Activated T-cell treated with anti-CD3 and anti-CD28 coated beads, Interleukin-2, amount 50 U/mL, for 4 hours (primary cell): ENCODE data around the gene DPAGT1. TPM values are rescaled to one million over a fixed set of nuclear protein-coding genes. Genes with fewer than 3 reads are reported as not detected.
A peak's percentile ranks its signal among the peaks of the same experiment; 100 is the strongest.

Source experiments
- ATAC-seq, 2 donors: fragments of 200-7000 bp; cut with Tn5 transposase; one replicate each; pipeline ENCODE4 v1.10.0; 2021
- DNase-seq: peaks from one replicate; pipeline ENCODE4 v3.0.0-alpha.2; 2020
- H3K27me3 Mint-ChIP-seq: one replicate; pipeline ENCODE4 v1.8.0; 2021; ENCODE audit warnings: low read depth, mixed read lengths
- H3K36me3 Mint-ChIP-seq: one replicate; pipeline ENCODE4 v1.8.0; 2022; ENCODE audit warnings: mixed read lengths; ENCODE audit not compliant: insufficient read depth
- H3K4me1 Mint-ChIP-seq: one replicate; pipeline ENCODE4 v1.8.0; 2021; ENCODE audit warnings: low read depth, mixed read lengths
- H3K4me3 Mint-ChIP-seq: one replicate; pipeline ENCODE4 v1.8.0; 2021; ENCODE audit warnings: mild to moderate bottlenecking, moderate library complexity, mixed read lengths
- H3K9me3 Mint-ChIP-seq: one replicate; pipeline ENCODE4 v1.8.0; 2021; ENCODE audit warnings: mixed read lengths
- total RNA-seq, 3 donors: library from RNA; stranded (reverse); gene quantifications; one replicate each; pipeline ENCODE4 v1.2.1, GENCODE V29; 2021

DPAGT1 gene
- total RNA-seq, 3 donors from 2014 or later, result 53.9 to 61.0 (median 60.9) TPM

- no peak for ATAC-seq
- H3K27me3 Mint-ChIP-seq, result no peaks in the 10 kb centered on the region
- H3K36me3 Mint-ChIP-seq, result peaks cover 26% of the 10 kb centered on the region
- no peak for DNase-seq
- peak overlapping the region; percentile 92 for H3K4me3 Mint-ChIP-seq
- peaks cover 21% of the 10 kb centered on the region for H3K4me1 Mint-ChIP-seq
- no peaks in the 10 kb centered on the region for H3K9me3 Mint-ChIP-seq
Measured at GRCh38 chr11:119092880-119093842, 8.5 kb downstream of the DPAGT1 start.

DNA sequence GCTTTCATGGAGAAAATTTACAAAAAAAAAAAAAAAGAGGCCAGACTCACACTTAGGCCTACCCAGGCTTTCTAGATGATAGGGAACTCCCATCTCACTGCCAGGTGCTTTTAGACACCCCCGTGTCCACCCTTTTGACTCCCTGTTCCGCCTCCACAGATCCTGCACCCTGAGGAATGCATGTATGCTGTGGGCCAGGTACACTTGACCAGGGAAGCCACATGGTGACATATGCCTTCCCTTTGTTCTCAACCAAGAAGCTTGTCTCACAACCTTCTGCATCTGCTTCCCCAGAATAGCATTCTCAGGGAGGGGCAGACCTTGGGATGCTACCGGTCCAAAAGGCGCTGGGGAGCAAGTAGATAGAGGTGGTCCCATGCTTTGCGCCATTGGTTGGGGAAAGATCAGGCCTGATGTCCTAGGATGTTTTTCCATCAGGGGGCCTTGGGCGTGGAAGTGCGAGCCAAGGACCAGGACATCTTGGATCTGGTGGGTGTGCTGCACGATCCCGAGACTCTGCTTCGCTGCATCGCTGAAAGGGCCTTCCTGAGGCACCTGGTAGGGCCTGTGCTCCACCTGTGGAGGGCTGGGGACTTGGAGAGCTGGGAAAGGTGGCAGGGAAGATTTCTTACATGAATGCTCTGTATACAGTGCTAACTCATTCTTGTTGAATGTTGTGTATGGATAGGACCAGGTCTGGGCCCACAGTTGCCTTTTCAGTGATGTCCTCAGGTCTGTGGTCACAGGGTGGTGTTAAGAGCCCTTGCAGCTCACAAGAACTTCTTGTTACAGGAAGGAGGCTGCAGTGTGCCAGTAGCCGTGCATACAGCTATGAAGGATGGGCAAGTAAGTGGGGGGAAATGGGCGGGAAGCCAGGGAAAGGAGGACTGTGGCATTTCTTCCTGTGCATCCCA lies 9.4 kb downstream of the DPAGT1 start:
- peaks cover 27% of the 10 kb centered on the region for H3K4me1 Mint-ChIP-seq
- ATAC-seq (no peak), DNase-seq (no peak)
- no peaks in the 10 kb centered on the region for H3K27me3 Mint-ChIP-seq
- no peaks in the 10 kb centered on the region for H3K9me3 Mint-ChIP-seq
- peak overlapping the region; percentile 92 for H3K4me3 Mint-ChIP-seq
- H3K36me3 Mint-ChIP-seq, result peaks cover 20% of the 10 kb centered on the region

DNA sequence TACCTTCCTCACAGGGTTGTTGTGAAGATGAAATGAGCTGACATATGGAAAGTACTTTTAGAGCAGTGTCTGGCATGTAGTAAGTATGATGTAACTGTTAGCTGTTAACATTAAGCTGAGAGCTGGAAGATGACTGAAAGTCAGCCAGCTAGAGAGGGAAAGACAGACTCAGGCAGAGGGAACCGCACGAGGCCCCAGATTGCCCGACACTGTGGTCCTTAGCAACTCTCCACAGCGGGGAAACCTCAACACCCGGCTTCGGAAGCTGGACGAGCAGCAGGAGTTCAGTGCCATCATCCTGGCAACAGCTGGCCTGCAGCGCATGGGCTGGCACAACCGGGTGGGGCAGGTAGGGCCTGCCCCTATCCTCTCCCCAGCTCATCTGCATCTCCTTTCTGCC lies 10.5 kb downstream of the DPAGT1 start:
- peaks cover 15% of the 10 kb centered on the region for H3K36me3 Mint-ChIP-seq
- peaks cover 29% of the 10 kb centered on the region for H3K4me1 Mint-ChIP-seq
- no peaks in the 10 kb centered on the region for H3K27me3 Mint-ChIP-seq
- ATAC-seq (no peak), DNase-seq (no peak)
- H3K9me3 Mint-ChIP-seq, result no peaks in the 10 kb centered on the region
- H3K4me3 Mint-ChIP-seq, result no peak overlapping the region

- peaks cover 15% of the 10 kb centered on the region for H3K36me3 Mint-ChIP-seq
- DNase-seq (no peak), ATAC-seq (no peak)
- no peaks in the 10 kb centered on the region for H3K9me3 Mint-ChIP-seq
- H3K4me1 Mint-ChIP-seq, result peaks cover 37% of the 10 kb centered on the region
- no peak overlapping the region for H3K4me3 Mint-ChIP-seq
- H3K27me3 Mint-ChIP-seq, result no peaks in the 10 kb centered on the region
Measured at GRCh38 chr11:119089319-119089718, 12.3 kb downstream of the DPAGT1 start.

- H3K4me3 Mint-ChIP-seq, result no peak overlapping the region
- H3K4me1 Mint-ChIP-seq, result peaks cover 33% of the 10 kb centered on the region
- H3K36me3 Mint-ChIP-seq, result peaks cover 9% of the 10 kb centered on the region
- DNase-seq, result no peak
- no peaks in the 10 kb centered on the region for H3K27me3 Mint-ChIP-seq
- no peaks in the 10 kb centered on the region for H3K9me3 Mint-ChIP-seq
- ATAC-seq, result no peak
Measured at GRCh38 chr11:119088406-119088805, 13.2 kb downstream of the DPAGT1 start.

- DNase-seq (no peak), ATAC-seq (no peak)
- H3K9me3 Mint-ChIP-seq, result no peaks in the 10 kb centered on the region
- H3K27me3 Mint-ChIP-seq, result no peaks in the 10 kb centered on the region
- no peak overlapping the region for H3K4me3 Mint-ChIP-seq
- H3K36me3 Mint-ChIP-seq, result peaks cover 6% of the 10 kb centered on the region
- peaks cover 28% of the 10 kb centered on the region for H3K4me1 Mint-ChIP-seq
Measured at GRCh38 chr11:119087747-119088241, 13.9 kb downstream of the DPAGT1 start.

GRCh38 chr11:119087123-119087522 lies 14.5 kb downstream of the DPAGT1 start:
- ATAC-seq, result no peak
- H3K4me3 Mint-ChIP-seq, result peak overlapping the region; percentile 50

DNA sequence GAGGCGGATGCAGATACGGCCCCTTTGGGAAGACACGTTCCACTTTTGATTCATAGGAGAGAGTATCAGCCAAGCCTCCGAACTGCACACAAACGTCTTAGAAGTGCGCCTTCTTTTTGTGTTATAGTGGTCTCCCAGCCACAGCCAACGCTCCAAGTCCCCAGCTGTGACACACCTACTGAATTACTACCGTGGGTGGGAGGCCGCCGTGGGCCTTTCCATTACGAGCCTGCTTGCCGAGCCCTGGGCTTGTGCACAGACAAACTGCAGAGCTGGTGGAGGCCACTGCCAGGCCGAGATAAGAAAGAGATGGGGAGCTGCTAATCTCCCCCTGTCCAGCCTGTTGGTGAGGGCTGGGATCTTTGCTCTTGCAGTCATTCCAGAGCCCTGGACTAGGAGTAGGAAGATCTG lies 16.2 kb downstream of the DPAGT1 start:
- H3K27me3 Mint-ChIP-seq, result no peaks in the 10 kb centered on the region
- H3K9me3 Mint-ChIP-seq, result no peaks in the 10 kb centered on the region
- DNase-seq (peak; percentile 47), ATAC-seq (peak; percentile 27 to 29)
- peaks cover 23% of the 10 kb centered on the region for H3K4me1 Mint-ChIP-seq
- peaks cover 13% of the 10 kb centered on the region for H3K36me3 Mint-ChIP-seq
- H3K4me3 Mint-ChIP-seq, result peak overlapping the region; percentile 97

More at GRCh38 chr11:119087123-119087522, 14.5 kb downstream of the DPAGT1 start:
- peaks cover 5% of the 10 kb centered on the region for H3K36me3 Mint-ChIP-seq
- no peaks in the 10 kb centered on the region for H3K9me3 Mint-ChIP-seq
- peaks cover 23% of the 10 kb centered on the region for H3K4me1 Mint-ChIP-seq
- no peaks in the 10 kb centered on the region for H3K27me3 Mint-ChIP-seq
- no peak for DNase-seq

DNA sequence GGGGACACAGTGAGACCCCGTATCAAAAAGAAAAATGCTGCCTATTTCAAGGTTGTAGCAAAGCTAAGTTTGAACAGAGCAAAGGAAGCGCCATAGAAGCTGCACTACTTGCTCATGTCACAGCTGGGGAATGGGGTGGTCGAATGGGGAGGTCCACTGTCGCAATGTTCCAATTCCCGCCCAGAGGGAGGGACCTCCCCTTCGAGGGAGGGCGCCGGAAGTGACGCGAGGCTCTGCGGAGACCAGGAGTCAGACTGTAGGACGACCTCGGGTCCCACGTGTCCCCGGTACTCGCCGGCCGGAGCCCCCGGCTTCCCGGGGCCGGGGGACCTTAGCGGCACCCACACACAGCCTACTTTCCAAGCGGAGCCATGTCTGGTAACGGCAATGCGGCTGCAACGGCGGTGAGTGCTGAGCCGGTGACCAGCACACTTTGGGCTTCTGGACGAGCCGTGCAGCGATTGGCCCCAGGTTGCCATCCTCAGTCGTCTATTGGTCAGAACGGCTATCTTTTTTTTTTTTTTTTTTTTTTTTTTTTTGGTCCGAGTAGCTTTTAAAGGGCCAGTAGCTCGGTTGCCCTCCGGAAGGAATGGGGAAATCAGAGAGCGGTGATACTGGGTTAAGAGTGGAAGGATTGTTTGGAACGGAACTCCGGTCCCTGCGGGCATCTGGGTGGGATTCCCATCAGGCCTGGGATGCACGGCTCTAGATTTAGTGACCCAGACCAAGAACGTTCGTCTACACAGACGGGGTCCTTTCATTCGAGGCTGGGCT lies 16.8 kb downstream of the DPAGT1 start, which contains the start of gene HMBS:
Gene HMBS (plus strand): TSS at position 219 of the 774 bp plus-strand sequence. CDS start 153 bp downstream, at position 372.
- Mint-ChIP-seq H3K4me3 (peak within 1 kb of the TSS; percentile 97), H3K4me1 (peaks cover 23% of the 10 kb centered on the region), H3K36me3 (peaks cover 13% of the 10 kb centered on the region), H3K9me3 (no peaks in the 10 kb centered on the region), H3K27me3 (no peaks in the 10 kb centered on the region)
- DNase-seq (peak; percentile 88), ATAC-seq (peak; percentile 95)

GRCh38 chr11:119081682-119082260 lies 19.9 kb downstream of the DPAGT1 start:
- H3K4me3 Mint-ChIP-seq, result no peak overlapping the region
- H3K36me3 Mint-ChIP-seq, result peaks cover 28% of the 10 kb centered on the region
- H3K9me3 Mint-ChIP-seq, result no peaks in the 10 kb centered on the region
- H3K4me1 Mint-ChIP-seq, result peaks cover 16% of the 10 kb centered on the region
- no peaks in the 10 kb centered on the region for H3K27me3 Mint-ChIP-seq
- no peak for DNase-seq
- ATAC-seq, result no peak

DNA sequence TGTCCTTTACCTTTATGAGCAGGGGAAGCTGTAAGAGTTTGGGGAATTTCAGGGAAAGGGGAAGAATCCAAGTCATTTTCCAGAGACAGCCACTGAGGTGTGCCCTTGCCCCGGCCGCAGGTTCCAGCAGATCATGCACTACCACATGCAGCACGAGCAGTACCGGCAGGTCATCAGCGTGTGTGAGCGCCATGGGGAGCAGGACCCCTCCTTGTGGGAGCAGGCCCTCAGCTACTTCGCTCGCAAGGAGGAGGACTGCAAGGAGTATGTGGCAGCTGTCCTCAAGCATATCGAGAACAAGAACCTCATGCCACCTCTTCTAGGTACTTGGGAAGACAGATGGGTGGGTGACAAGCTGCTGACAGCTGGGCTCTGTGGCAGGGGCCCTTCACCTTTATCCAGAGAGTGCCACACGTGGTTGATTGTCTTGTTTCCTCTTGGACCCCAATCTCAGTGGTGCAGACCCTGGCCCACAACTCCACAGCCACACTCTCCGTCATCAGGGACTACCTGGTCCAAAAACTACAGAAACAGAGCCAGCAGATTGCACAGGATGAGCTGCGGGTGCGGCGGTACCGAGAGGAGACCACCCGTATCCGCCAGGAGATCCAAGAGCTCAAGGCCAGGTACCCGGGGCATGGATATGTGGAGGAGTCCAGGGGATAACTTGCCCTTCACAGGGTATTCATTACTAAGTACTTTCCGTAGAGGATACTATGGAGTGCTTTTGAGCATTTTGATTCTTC lies 22.8 kb downstream of the DPAGT1 start:
- Mint-ChIP-seq H3K27me3 (no peaks in the 10 kb centered on the region), H3K9me3 (no peaks in the 10 kb centered on the region), H3K4me1 (no peaks in the 10 kb centered on the region), H3K4me3 (no peak overlapping the region), H3K36me3 (peaks cover 32% of the 10 kb centered on the region)
- ATAC-seq, result no peak
- no peak for DNase-seq

DNA sequence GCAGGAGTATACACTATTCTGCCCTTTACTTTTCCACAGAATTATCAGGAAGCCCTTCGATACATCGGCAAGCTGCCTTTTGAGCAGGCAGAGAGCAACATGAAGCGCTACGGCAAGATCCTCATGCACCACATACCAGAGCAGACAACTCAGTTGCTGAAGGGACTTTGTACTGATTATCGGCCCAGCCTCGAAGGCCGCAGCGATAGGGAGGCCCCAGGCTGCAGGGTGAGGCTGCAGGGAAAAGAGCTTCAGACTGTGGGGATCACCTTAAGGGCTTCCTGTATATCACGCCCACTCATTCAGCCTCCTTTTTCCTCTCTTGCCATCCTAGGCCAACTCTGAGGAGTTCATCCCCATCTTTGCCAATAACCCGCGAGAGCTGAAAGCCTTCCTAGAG lies 23.8 kb downstream of the DPAGT1 start:
- DNase-seq, result no peak
- Mint-ChIP-seq H3K36me3 (peaks cover 39% of the 10 kb centered on the region), H3K27me3 (no peaks in the 10 kb centered on the region), H3K4me1 (no peaks in the 10 kb centered on the region), H3K9me3 (no peaks in the 10 kb centered on the region), H3K4me3 (no peak overlapping the region)
- ATAC-seq, result no peak
